Testis (tissue), 2 donors: ENCODE measurements around the gene TM4SF18.

Experiments
- POLR2A ChIP-seq: fragments of 450-650 bp; IDR thresholded peaks from one replicate; pipeline ENCODE4 v1.6.1; 2017; ENCODE audit warnings: antibody characterized with exemption, mild to moderate bottlenecking, moderate library complexity
- TF ChIP-seq, protein P1 (sequence below), 3 experiments: fragments of 450-650 bp in 2 of 3; fragments of 200-600 bp in 1 of 3; sonication (generic) in 1 of 3; IDR thresholded peaks; one replicate each; pipeline ENCODE4 v1.5.1; 2016 to 2019; ENCODE audit warnings: antibody characterized with exemption in 3 of 3, mild to moderate bottlenecking in 2 of 3, moderate library complexity in 1 of 3

DNA sequence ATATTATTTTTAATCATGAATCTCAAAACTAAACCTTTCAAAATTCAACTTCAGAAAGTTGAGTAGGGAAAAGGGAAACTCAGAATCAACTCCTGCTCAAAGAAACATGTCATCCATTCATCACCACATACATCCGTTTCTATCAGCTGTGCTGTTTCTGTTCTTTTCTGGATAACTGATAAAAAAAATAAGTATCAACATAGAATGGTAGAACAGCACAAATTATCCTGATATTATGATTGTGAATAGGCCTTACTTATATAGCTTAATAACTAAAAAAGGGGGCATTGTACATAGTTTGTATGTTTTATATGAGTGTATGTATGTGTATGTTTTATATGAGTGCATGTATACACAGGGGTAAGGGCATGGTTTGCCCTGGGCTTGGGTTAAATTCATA lies 41.0 kb upstream of the TM4SF18 start:
- TF ChIP-seq, protein P1, sequence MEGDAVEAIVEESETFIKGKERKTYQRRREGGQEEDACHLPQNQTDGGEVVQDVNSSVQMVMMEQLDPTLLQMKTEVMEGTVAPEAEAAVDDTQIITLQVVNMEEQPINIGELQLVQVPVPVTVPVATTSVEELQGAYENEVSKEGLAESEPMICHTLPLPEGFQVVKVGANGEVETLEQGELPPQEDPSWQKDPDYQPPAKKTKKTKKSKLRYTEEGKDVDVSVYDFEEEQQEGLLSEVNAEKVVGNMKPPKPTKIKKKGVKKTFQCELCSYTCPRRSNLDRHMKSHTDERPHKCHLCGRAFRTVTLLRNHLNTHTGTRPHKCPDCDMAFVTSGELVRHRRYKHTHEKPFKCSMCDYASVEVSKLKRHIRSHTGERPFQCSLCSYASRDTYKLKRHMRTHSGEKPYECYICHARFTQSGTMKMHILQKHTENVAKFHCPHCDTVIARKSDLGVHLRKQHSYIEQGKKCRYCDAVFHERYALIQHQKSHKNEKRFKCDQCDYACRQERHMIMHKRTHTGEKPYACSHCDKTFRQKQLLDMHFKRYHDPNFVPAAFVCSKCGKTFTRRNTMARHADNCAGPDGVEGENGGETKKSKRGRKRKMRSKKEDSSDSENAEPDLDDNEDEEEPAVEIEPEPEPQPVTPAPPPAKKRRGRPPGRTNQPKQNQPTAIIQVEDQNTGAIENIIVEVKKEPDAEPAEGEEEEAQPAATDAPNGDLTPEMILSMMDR (IDR thresholded peaks at IDR 0.05): no peak
- no peak for TF ChIP-seq POLR2A
